ENCODE data around the gene RIPK1. TPM values are rescaled to one million over a fixed set of nuclear protein-coding genes. Genes with fewer than 3 reads are reported as not detected.

The RIPK1 gene
- total and polyA plus RNA-seq, 9 of the 15 experiments (the other 6 are each of a cell fraction or from before 2014, with no cell fraction given) = 3.8 to 24.9 (median 17.7) TPM

- TF ChIP-seq ZNF592 (IDR thresholded peaks at IDR 0.05) = peak; percentile 19; the same call in 1 of the 2 replicates
- no peak for TF ChIP-seq ZNF354B (CRISPR knock-in tag; IDR thresholded peaks at IDR 0.05)
- no peak; the same call in 1 of the 2 replicates for TF ChIP-seq JUND (IDR thresholded peaks at IDR 0.05; ENCODE audit: borderline replicate concordance, low read depth, low read length)
- peak; percentile 36; the same call in 1 of the 3 replicates for TF ChIP-seq JUND (tag; IDR thresholded peaks at IDR 0.05; ENCODE audit: borderline replicate concordance, low read depth, low read length)
- peak; percentile 96; the same call in 1 of the 2 replicates for TF ChIP-seq SMAD4 (CRISPR knock-in tag; conservative IDR thresholded peaks at IDR 0.05)
- peak; percentile 86 for TF ChIP-seq ZNF12 (CRISPR knock-in tag; IDR thresholded peaks at IDR 0.05)
- TF ChIP-seq NELFE (IDR thresholded peaks at IDR 0.05; ENCODE audit: insufficient read depth, insufficient read length) = no peak
- peak; percentile 91 for TF ChIP-seq PCBP1 (IDR thresholded peaks at IDR 0.05; ENCODE audit: low read depth, low read length, poor library complexity, severe bottlenecking)
- no peak for TF ChIP-seq ZNF740 (CRISPR knock-in tag; IDR thresholded peaks at IDR 0.05)
- 0 out of 4 replicates have a peak, but pooled peaks of 1 of the 2 experiments have one; percentile 38 for TF ChIP-seq ZNF740 (tag; IDR thresholded peaks at IDR 0.05)
- TF ChIP-seq MECOM (CRISPR knock-in tag; IDR thresholded peaks at IDR 0.05) = no peak
- TF ChIP-seq POLR2AphosphoS5 (IDR thresholded peaks at IDR 0.05; ENCODE audit: control insufficient read depth, insufficient read depth, low read depth, low read length) = peak; percentile 86
- no peak for TF ChIP-seq TAL1 (IDR thresholded peaks at IDR 0.05)
- TF ChIP-seq MTA1 (IDR thresholded peaks at IDR 0.05; ENCODE audit: borderline replicate concordance) = peak; percentile 35; the same call in 1 of the 2 replicates
- TF ChIP-seq BRF1 (IDR thresholded peaks at IDR 0.05; ENCODE audit: borderline replicate concordance, extremely low read depth, insufficient read length) = no peak
- no peak for TF ChIP-seq ASH1L (IDR thresholded peaks at IDR 0.05; ENCODE audit: borderline replicate concordance, low read depth, partially characterized antibody)
- no peak for TF ChIP-seq SETDB1 (IDR thresholded peaks at IDR 0.05; ENCODE audit: low read length)
- no peak; the same call in 1 of the 2 replicates for TF ChIP-seq SIN3B (IDR thresholded peaks at IDR 0.05; ENCODE audit: low read depth)
- TF ChIP-seq RBM22 (IDR thresholded peaks at IDR 0.05; ENCODE audit: low read depth, low read length, poor library complexity, severe bottlenecking) = peak; percentile 90
- TF ChIP-seq CXXC5 (CRISPR knock-in tag; IDR thresholded peaks at IDR 0.05) = peak; percentile 94
- peak; percentile 39; the same call in 1 of the 2 replicates for TF ChIP-seq FOSL1 (tag; conservative IDR thresholded peaks at IDR 0.05)
- no peak for TF ChIP-seq SREBF1 (IDR thresholded peaks at IDR 0.05; ENCODE audit: borderline replicate concordance, low read depth, low read length)
- no peak for TF ChIP-seq MXI1 (IDR thresholded peaks at IDR 0.05; ENCODE audit: low read depth, low read length)
These were observed 4.3 kb upstream of the RIPK1 start (continued) for GRCh38 chr6:3063733-3064700.
